ENCODE data around the gene DENND11. TPM values are rescaled to one million over a fixed set of nuclear protein-coding genes. Genes with fewer than 3 reads are reported as not detected.

DENND11 gene
- total and polyA plus RNA-seq, 10 of the 15 experiments (the other 5 are each of a cell fraction or from before 2014, with no cell fraction given), result 2.7 to 47.0 (median 26.6) TPM

DNA sequence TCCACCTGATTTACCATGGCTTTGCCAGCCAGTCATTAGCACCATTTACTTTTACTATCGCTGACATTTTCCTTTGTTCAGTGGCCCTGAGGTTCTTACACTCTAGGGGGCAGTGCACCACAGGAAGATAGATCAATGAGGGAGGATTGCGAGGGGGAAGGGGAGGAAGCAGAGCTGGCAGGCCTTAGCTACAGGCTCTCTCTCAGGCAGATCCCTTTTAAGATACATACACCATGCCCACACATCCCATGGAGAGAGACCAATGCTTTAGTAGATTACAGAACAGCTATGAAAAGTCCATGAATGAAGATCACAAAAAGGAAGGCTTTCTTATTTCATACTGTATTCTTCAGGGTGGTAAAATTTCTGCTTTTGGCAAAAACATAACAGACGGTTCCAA, 47.4 kb downstream of the DENND11 start:
- Histone ChIP-seq H3K27ac (ENCODE audit: control insufficient read depth, insufficient read depth) (no peak overlapping the region), H2AFZ (ENCODE audit: control insufficient read depth, low read depth, low read length) (no peak overlapping the region), H3K79me2 (ENCODE audit: control insufficient read depth, insufficient read depth, low read length) (no peaks in the 10 kb centered on the region), H3K27me3 (replicated peaks in 1 of 2; ENCODE audit: control insufficient read depth in 2 of 2, insufficient read depth in 2 of 2, low read length in 1 of 2) (no peaks in the 10 kb centered on the region), H3K9me3 (replicated peaks; ENCODE audit: control insufficient read depth, insufficient read depth, low read length) (no peaks in the 10 kb centered on the region), H3K36me3 (ENCODE audit: control insufficient read depth in 2 of 2, insufficient read depth in 2 of 2, low read length in 1 of 2) (peaks cover 2 to 10% of the 10 kb centered on the region in 2 experiments; a peak in 3 of 4 replicates), H3K4me3 (no peak overlapping the region), H4K20me1 (ENCODE audit: control insufficient read depth, insufficient read depth) (no peaks in the 10 kb centered on the region), H3K9ac (ENCODE audit: control insufficient read depth, insufficient read depth, low read length) (no peak overlapping the region), H3K4me1 (ENCODE audit: control insufficient read depth, insufficient read depth, low read length) (peaks cover 3% of the 10 kb centered on the region), H3K4me2 (ENCODE audit: control insufficient read depth, insufficient read depth) (no peak overlapping the region)
- ChIA-PET POLR2A (interaction anchor here (0.9 to 2.1 kb wide), 3 partner anchors 48 to 83 kb away, joined by 3 to 5 read pairs (median 4); partner anchors contain the start of gene SSBP1), SMC1A (ENCODE audit: uncharacterized antibody, unreplicated experiment) (interaction anchor here (0.9 to 5.2 kb wide), 19 partner anchors 11 to 132 kb away, joined by 3 to 36 read pairs (median 6); partner anchors contain the start of genes AGK, SSBP1 and WEE2), CTCF (interaction anchor here (0.7 to 8.9 kb wide), 43 partner anchors 8 to 979 kb away, joined by 3 to 121 read pairs (median 5); partner anchors contain the start of genes DENND11, SSBP1 and WEE2), RAD21 (ENCODE audit: unreplicated experiment) (interaction anchor here (0.6 to 4.1 kb wide), 10 partner anchors 47 to 179 kb away, joined by 3 to 33 read pairs (median 5); partner anchors contain the start of genes DENND11 and SSBP1)
- 50% methylated on average over 3 of the region's 3 CpGs for WGBS (ENCODE audit: insufficient coverage, insufficient replicate concordance, low lambda C conversion rate, missing lambda C conversion rate)
- peak; percentile 73 for FAIRE-seq
- no TSS peak for BruUV-seq (replicated peaks)
- intact Hi-C loops (cut with micrococcal nuclease; ENCODE audit: unreplicated experiment) (loop anchor here (1.0 to 10.0 kb wide), 3 partner anchors 84 to 400 kb away; partner anchors contain the start of gene SSBP1), in situ Hi-C loops (cut with MboI) (loop anchor here (10.0 kb wide), 1 partner anchor 640 kb away; the partner anchor contains the start of gene MRPS33)
- DNase-seq (ENCODE audit: low read depth, low spot score), result peak; percentile 23
- peak; percentile 87 for ATAC-seq
- TF ChIP-seq SMC3 (IDR thresholded peaks at IDR 0.05; ENCODE audit: borderline replicate concordance, low read length) (peak; percentile 65), LARP7 (IDR thresholded peaks at IDR 0.05) (no peak), KAT2A (conservative IDR thresholded peaks at IDR 0.05; ENCODE audit: control insufficient read depth, low read depth, low read length) (no peak), USF1 (IDR thresholded peaks at IDR 0.05; ENCODE audit: borderline replicate concordance, extremely low read length, insufficient read depth, low read depth, low read length) (no peak), NFYA (IDR thresholded peaks at IDR 0.05; ENCODE audit: borderline replicate concordance, low read depth, low read length) (no peak), SMARCA5 (IDR thresholded peaks at IDR 0.05) (0 out of 2 replicates have a peak, but pooled peaks have one; percentile 15), EED (IDR thresholded peaks at IDR 0.05; ENCODE audit: low read depth) (no peak), BCLAF1 (IDR thresholded peaks at IDR 0.05) (no peak), RBBP5 (conservative IDR thresholded peaks at IDR 0.05) (no peak), CREB1 (IDR thresholded peaks at IDR 0.05; ENCODE audit: low read depth) (0 out of 2 replicates have a peak, but pooled peaks have one; percentile 13), FOXM1 (IDR thresholded peaks at IDR 0.05; ENCODE audit: low read depth, low read length) (0 out of 2 replicates have a peak, but pooled peaks have one; percentile 27), RUNX3 (IDR thresholded peaks at IDR 0.05; ENCODE audit: low read length) (peak; percentile 24; the same call in 1 of the 2 replicates), NRF1 (conservative IDR thresholded peaks at IDR 0.05; ENCODE audit: low read depth, low read length) (no peak), YY1 (IDR thresholded peaks at IDR 0.05; ENCODE audit: low read depth, low read length) (peak; percentile 63; the same call in 1 of the 2 replicates), ZBED1 (IDR thresholded peaks at IDR 0.05; ENCODE audit: borderline replicate concordance) (no peak), RAD51 (IDR thresholded peaks at IDR 0.05) (no peak), RAD21 (IDR thresholded peaks at IDR 0.05; ENCODE audit: insufficient read depth, low read depth, low read length) (peak; percentile 94)
- TF ChIP-seq, protein P1, sequence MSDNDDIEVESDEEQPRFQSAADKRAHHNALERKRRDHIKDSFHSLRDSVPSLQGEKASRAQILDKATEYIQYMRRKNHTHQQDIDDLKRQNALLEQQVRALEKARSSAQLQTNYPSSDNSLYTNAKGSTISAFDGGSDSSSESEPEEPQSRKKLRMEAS (IDR thresholded peaks at IDR 0.05; ENCODE audit: low read depth, low read length), result no peak
- TF ChIP-seq, protein P2, sequence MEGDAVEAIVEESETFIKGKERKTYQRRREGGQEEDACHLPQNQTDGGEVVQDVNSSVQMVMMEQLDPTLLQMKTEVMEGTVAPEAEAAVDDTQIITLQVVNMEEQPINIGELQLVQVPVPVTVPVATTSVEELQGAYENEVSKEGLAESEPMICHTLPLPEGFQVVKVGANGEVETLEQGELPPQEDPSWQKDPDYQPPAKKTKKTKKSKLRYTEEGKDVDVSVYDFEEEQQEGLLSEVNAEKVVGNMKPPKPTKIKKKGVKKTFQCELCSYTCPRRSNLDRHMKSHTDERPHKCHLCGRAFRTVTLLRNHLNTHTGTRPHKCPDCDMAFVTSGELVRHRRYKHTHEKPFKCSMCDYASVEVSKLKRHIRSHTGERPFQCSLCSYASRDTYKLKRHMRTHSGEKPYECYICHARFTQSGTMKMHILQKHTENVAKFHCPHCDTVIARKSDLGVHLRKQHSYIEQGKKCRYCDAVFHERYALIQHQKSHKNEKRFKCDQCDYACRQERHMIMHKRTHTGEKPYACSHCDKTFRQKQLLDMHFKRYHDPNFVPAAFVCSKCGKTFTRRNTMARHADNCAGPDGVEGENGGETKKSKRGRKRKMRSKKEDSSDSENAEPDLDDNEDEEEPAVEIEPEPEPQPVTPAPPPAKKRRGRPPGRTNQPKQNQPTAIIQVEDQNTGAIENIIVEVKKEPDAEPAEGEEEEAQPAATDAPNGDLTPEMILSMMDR (IDR thresholded peaks at IDR 0.05 in 2 of 3, conservative IDR thresholded peaks at IDR 0.05 in 1 of 3; ENCODE audit: control insufficient read depth in 2 of 3, extremely low read depth in 1 of 3, insufficient read depth in 1 of 3, low read depth in 3 of 3, low read length in 3 of 3), result peak; percentile 75 to 83 (median 79)
